ENCODE data around the gene CD1C. TPM values are rescaled to one million over a fixed set of nuclear protein-coding genes. Genes with fewer than 3 reads are reported as not detected.
A peak's percentile ranks its signal among the peaks of the same experiment; 100 is the strongest.
"Not testable (repeated sequence)": the region's sequence is repeated elsewhere in the genome, so short reads cannot be mapped to it uniquely, and the experiment has no call there.

CD1C gene
- total and polyA plus RNA-seq, 5 donors from 2014 or later, result 0.68 TPM; not detected in 4

DNA sequence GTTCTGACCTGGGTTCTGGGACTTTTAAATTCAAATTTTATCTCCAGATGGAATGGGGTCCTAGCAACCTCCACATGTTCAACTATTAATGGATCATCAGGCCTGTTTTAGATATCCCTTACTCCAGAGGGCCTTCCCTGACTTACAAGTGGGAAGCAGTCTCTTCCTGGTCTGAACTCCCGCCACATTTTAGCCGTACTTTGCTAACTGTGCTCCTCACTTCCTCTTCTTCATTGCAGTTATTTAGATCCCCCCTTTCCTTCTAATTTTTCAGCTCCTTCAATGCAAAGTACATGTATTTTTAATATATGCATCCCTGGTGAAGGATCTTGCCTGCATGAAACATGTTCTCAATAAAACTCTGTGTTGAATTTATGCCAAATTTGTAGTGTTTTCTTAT, 31.8 kb upstream of the CD1C start:
- Mint-ChIP-seq H3K27me3 (peaks cover 18% of the 10 kb centered on the region), H3K4me3 (no peak overlapping the region), H3K27ac (no peak overlapping the region), H3K9me3 (no peaks in the 10 kb centered on the region), H3K36me3 (no peaks in the 10 kb centered on the region), H3K4me1 (no peaks in the 10 kb centered on the region)
- Histone ChIP-seq H3K36me3 (ENCODE audit: control insufficient read depth, insufficient read depth, low read length) (no peaks in the 10 kb centered on the region), H3K27ac (ENCODE audit: insufficient read depth, low read length, poor library complexity, severe bottlenecking) (no peak overlapping the region), H3K4me1 (ENCODE audit: control insufficient read depth, insufficient read depth, low read length, poor library complexity, severe bottlenecking) (no peaks in the 10 kb centered on the region), H3K27me3 (ENCODE audit: control insufficient read depth, insufficient read depth, low read length) (peaks cover 9% of the 10 kb centered on the region), H3K4me3 (ENCODE audit: low read depth, low read length) (no peak overlapping the region), H3K9me3 (ENCODE audit: control insufficient read depth in 2 of 2, low read length in 2 of 2) (no peaks in the 10 kb centered on the region)
- ATAC-seq (ENCODE audit: low read depth in 2 of 2) (no peak), DNase-seq (no peak)

DNA sequence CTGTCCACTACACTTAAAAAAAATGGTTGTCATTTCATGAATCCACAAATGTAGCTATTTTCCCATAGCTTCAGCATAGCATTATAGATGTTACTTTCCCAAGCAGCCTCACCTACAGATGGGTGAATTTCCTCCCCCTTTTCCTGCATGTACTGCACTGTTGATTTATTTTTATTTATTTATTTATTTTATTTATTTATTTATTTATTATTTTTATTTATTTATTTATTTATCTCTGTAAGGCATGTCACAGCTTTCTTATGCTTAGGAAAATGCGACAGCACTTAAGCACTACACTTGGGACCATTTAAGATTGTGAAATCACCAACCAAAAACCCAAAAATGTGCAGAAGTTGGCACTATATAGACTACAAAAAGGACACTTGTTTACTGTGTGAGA, 30.6 kb upstream of the CD1C start:
- Mint-ChIP-seq H3K27ac (no peak overlapping the region), H3K4me1 (no peaks in the 10 kb centered on the region), H3K27me3 (peaks cover 18% of the 10 kb centered on the region), H3K9me3 (no peaks in the 10 kb centered on the region), H3K4me3 (no peak overlapping the region), H3K36me3 (no peaks in the 10 kb centered on the region)
- H3K27ac ChIP-seq (ENCODE audit: insufficient read depth, low read length, poor library complexity, severe bottlenecking), result no peak overlapping the region
- DNase-seq (no peak), ATAC-seq (ENCODE audit: low read depth in 2 of 2) (no peak)
- H3K27me3 ChIP-seq (ENCODE audit: control insufficient read depth, insufficient read depth, low read length), result peaks cover 9% of the 10 kb centered on the region
- H3K4me3 ChIP-seq (ENCODE audit: low read depth, low read length), result no peak overlapping the region
- H3K9me3 ChIP-seq (ENCODE audit: control insufficient read depth in 2 of 2, low read length in 2 of 2), result no peaks in the 10 kb centered on the region
- no peaks in the 10 kb centered on the region for H3K4me1 ChIP-seq (ENCODE audit: control insufficient read depth, insufficient read depth, low read length, poor library complexity, severe bottlenecking)
- H3K36me3 ChIP-seq (ENCODE audit: control insufficient read depth, insufficient read depth, low read length), result no peaks in the 10 kb centered on the region

DNA sequence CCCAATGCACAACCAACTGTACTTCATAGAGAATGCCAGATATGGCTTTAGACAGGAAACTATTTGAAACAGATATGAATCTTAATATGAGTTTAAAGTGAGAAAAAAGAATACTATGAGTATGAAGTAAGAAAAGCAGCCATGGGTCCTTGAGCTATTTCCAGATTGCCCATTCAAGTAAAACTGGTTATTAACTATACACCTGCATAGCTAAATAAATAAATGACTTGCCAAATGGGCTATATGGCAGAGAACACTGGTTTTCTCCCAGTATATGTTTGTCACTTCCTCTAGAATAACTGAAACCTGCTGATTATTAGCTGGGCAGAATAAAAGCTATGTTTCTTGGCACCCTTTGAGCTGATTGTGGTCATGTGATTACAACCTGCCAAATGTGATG, 17.0 kb upstream of the CD1C start:
- Mint-ChIP-seq H3K27me3 (no peaks in the 10 kb centered on the region), H3K36me3 (no peaks in the 10 kb centered on the region), H3K4me3 (no peak overlapping the region), H3K9me3 (peaks cover 0 to 5% (median 0%) of the 10 kb centered on the region in 7 donors), H3K27ac (no peak overlapping the region), H3K4me1 (peaks cover 0 to 5% (median 0%) of the 10 kb centered on the region in 4 donors)
- DNase-seq (no peak), ATAC-seq (ENCODE audit: low read depth in 2 of 2) (no peak)
- Histone ChIP-seq H3K36me3 (ENCODE audit: control insufficient read depth, insufficient read depth, low read length) (no peaks in the 10 kb centered on the region), H3K4me3 (ENCODE audit: low read depth, low read length) (no peak overlapping the region), H3K27ac (ENCODE audit: insufficient read depth, low read length, poor library complexity, severe bottlenecking) (no peak overlapping the region), H3K9me3 (ENCODE audit: control insufficient read depth in 2 of 2, low read length in 2 of 2) (no peaks in the 10 kb centered on the region), H3K27me3 (ENCODE audit: control insufficient read depth, insufficient read depth, low read length) (no peaks in the 10 kb centered on the region), H3K4me1 (ENCODE audit: control insufficient read depth, insufficient read depth, low read length, poor library complexity, severe bottlenecking) (no peaks in the 10 kb centered on the region)

DNA sequence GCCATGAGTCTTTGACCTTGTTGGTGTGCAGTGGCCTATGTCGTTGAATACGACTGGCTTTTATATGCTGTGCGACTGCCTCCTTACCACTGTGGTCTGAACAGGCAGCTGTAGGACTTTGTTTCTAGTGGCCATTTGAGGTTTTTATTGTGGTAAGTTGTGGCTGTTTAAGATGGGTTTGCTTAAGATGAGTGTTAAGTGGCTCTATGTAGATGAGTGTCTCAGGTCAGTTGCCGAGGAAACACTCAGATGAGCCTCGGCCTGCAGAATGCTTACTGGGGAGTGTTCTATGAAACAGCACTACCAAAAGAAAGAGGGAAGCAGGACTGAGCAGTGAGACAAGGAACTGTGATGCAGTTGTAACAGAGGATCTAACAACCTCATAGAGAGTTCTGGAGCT, 14.9 kb upstream of the CD1C start:
- ATAC-seq (ENCODE audit: low read depth in 2 of 2) (no peak), DNase-seq (no peak)
- no peaks in the 10 kb centered on the region for H3K36me3 ChIP-seq (ENCODE audit: control insufficient read depth, insufficient read depth, low read length)
- no peaks in the 10 kb centered on the region for H3K4me1 ChIP-seq (ENCODE audit: control insufficient read depth, insufficient read depth, low read length, poor library complexity, severe bottlenecking)
- no peak overlapping the region for H3K4me3 ChIP-seq (ENCODE audit: low read depth, low read length)
- H3K9me3 ChIP-seq (ENCODE audit: control insufficient read depth in 2 of 2, low read length in 2 of 2), result no peaks in the 10 kb centered on the region
- H3K27me3 Mint-ChIP-seq, result no peaks in the 10 kb centered on the region
- no peak overlapping the region for H3K27ac ChIP-seq (ENCODE audit: insufficient read depth, low read length, poor library complexity, severe bottlenecking)
- H3K27me3 ChIP-seq (ENCODE audit: control insufficient read depth, insufficient read depth, low read length), result no peaks in the 10 kb centered on the region
- H3K9me3 Mint-ChIP-seq, result peaks cover 0 to 11% (median 0%) of the 10 kb centered on the region in 7 donors
- H3K27ac Mint-ChIP-seq, result no peak overlapping the region
- no peaks in the 10 kb centered on the region for H3K36me3 Mint-ChIP-seq
- H3K4me1 Mint-ChIP-seq, result peaks cover 0 to 5% (median 0%) of the 10 kb centered on the region in 4 donors
- no peak overlapping the region for H3K4me3 Mint-ChIP-seq

DNA sequence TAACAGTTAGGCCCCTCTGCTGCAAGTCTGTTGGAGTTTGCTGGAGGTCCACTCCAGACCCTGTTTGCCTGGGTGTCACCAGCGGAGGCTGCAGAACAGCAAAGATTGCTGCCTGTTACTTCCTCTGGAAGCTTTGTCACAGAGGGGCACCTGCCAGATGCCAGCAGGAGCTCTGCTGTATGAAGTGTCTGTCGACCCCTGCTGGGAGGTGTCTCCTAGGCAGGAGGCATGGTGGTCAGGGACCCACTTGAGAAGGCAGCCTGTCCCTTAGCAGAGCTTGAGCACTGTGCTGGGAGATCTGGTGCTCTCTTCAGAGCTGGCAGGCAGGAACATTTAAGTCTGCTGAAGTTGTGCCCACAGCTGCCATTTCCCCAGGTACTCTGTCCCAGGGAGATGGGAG, 7.3 kb upstream of the CD1C start:
- not testable (repeated sequence) for DNase-seq; H3K4me1 ChIP-seq (ENCODE audit: control insufficient read depth, insufficient read depth, low read length, poor library complexity, severe bottlenecking); H3K4me1 Mint-ChIP-seq; H3K4me3 ChIP-seq (ENCODE audit: low read depth, low read length); H3K27me3 Mint-ChIP-seq; H3K36me3 ChIP-seq (ENCODE audit: control insufficient read depth, insufficient read depth, low read length); H3K27ac ChIP-seq (ENCODE audit: insufficient read depth, low read length, poor library complexity, severe bottlenecking); H3K27ac Mint-ChIP-seq; ATAC-seq (ENCODE audit: low read depth in 2 of 2); H3K4me3 Mint-ChIP-seq; H3K36me3 Mint-ChIP-seq; H3K9me3 ChIP-seq (ENCODE audit: control insufficient read depth in 2 of 2, low read length in 2 of 2)
- H3K27me3 ChIP-seq (ENCODE audit: control insufficient read depth, insufficient read depth, low read length), result peaks cover 14% of the 10 kb centered on the region
- peaks cover 0 to 19% (median 4%) of the 10 kb centered on the region in 7 donors for H3K9me3 Mint-ChIP-seq

DNA sequence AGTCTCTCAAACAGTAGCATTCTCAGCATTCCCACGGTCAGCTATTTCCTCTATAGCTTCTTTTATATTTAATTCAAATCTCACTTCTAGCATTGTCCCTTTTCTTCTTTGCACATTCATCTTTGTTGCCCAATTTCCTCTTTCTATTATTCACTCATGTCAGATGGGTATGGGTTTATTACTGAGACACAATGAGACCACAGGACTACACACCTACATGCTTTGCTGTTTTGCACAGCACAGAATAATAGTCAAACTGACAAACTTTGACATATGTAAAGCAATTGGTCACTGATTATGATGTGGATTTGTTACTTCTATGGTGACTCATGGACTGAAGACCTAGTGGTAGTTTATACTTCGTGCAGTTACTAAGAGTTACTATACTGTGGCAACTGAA, 5.8 kb upstream of the CD1C start:
- ATAC-seq (ENCODE audit: low read depth in 2 of 2), result peak; percentile 28 to 35
- H3K9me3 Mint-ChIP-seq, result peaks cover 0 to 13% (median 4%) of the 10 kb centered on the region in 7 donors
- no peaks in the 10 kb centered on the region for H3K27me3 Mint-ChIP-seq

DNA sequence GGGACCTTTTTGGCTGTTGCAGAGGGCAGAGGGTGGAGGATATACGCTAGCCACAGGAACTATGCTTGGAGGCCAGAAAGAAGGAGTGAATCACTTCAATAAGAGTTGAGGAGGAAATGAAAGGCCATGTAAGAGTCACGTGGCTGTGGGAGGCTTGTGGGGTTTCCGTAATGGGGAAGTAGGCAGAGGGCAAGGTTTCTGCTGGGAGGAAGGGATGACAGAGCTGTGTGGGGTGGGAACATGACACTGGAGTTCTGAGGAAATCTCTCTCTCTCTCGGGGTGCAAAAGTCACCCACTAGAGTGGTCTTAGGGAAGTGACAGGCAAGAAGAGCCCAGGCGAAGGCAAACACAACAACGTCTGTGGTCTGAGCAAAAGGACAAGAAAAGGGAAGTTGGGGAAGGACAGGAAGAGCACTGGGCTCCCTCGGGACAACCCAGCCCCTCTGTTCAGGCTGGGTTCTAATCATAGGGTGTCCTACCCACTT, 3.9 kb upstream of the CD1C start:
- no peak for DNase-seq
- ATAC-seq (ENCODE audit: low read depth in 2 of 2), result peak; percentile 41 to 53
- H3K27me3 ChIP-seq (ENCODE audit: control insufficient read depth, insufficient read depth, low read length), result peaks cover 24% of the 10 kb centered on the region
- no peak overlapping the region for H3K27ac ChIP-seq (ENCODE audit: insufficient read depth, low read length, poor library complexity, severe bottlenecking)
- no peaks in the 10 kb centered on the region for H3K4me1 ChIP-seq (ENCODE audit: control insufficient read depth, insufficient read depth, low read length, poor library complexity, severe bottlenecking)
- Mint-ChIP-seq H3K4me3 (no peak overlapping the region), H3K9me3 (peaks cover 0 to 13% (median 4%) of the 10 kb centered on the region in 7 donors), H3K27me3 (no peaks in the 10 kb centered on the region), H3K36me3 (no peaks in the 10 kb centered on the region), H3K4me1 (peaks cover 0 to 5% (median 1%) of the 10 kb centered on the region in 4 donors), H3K27ac (peak overlapping the region in 1 of 3 donors; percentile 27)
- H3K4me3 ChIP-seq (ENCODE audit: low read depth, low read length), result no peak overlapping the region
- H3K9me3 ChIP-seq (ENCODE audit: control insufficient read depth in 2 of 2, low read length in 2 of 2), result no peaks in the 10 kb centered on the region
- H3K36me3 ChIP-seq (ENCODE audit: control insufficient read depth, insufficient read depth, low read length), result no peaks in the 10 kb centered on the region

More for the DNA sequence above, 5.8 kb upstream of the CD1C start:
- DNase-seq, result no peak
- Histone ChIP-seq H3K27me3 (ENCODE audit: control insufficient read depth, insufficient read depth, low read length) (peaks cover 20% of the 10 kb centered on the region), H3K4me3 (ENCODE audit: low read depth, low read length) (no peak overlapping the region), H3K27ac (ENCODE audit: insufficient read depth, low read length, poor library complexity, severe bottlenecking) (no peak overlapping the region), H3K36me3 (ENCODE audit: control insufficient read depth, insufficient read depth, low read length) (no peaks in the 10 kb centered on the region), H3K9me3 (ENCODE audit: control insufficient read depth in 2 of 2, low read length in 2 of 2) (no peaks in the 10 kb centered on the region), H3K4me1 (ENCODE audit: control insufficient read depth, insufficient read depth, low read length, poor library complexity, severe bottlenecking) (no peaks in the 10 kb centered on the region)
- no peaks in the 10 kb centered on the region for H3K36me3 Mint-ChIP-seq
- H3K27ac Mint-ChIP-seq, result peak overlapping the region in 1 of 3 donors; percentile 5
- peaks cover 0 to 5% (median 1%) of the 10 kb centered on the region in 4 donors for H3K4me1 Mint-ChIP-seq
- no peak overlapping the region for H3K4me3 Mint-ChIP-seq

DNA sequence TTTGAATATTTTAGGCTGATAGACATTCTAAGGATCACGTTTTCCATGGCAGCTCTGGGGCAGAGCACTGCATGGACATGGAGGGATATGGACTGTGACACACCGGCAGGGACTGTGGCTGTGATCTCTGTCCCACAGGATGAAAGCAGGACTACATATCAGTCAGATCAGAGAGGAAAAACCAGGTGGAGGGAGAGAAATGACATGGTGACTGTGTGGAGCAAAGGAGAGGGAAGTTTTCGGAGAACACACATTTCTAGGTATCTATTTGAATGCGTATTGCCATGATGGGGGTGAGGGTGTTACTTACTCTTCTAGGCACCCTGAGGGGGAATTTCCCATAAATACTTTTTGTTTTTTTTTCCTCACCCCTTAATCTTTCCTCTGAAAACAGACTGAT, 3.2 kb upstream of the CD1C start:
- peaks cover 0 to 6% (median 3%) of the 10 kb centered on the region in 7 donors for H3K9me3 Mint-ChIP-seq
- H3K4me1 Mint-ChIP-seq, result peaks cover 0 to 5% (median 1%) of the 10 kb centered on the region in 4 donors
- no peak overlapping the region for H3K4me3 Mint-ChIP-seq
- Histone ChIP-seq H3K9me3 (ENCODE audit: control insufficient read depth in 2 of 2, low read length in 2 of 2) (no peaks in the 10 kb centered on the region), H3K36me3 (ENCODE audit: control insufficient read depth, insufficient read depth, low read length) (no peaks in the 10 kb centered on the region), H3K4me3 (ENCODE audit: low read depth, low read length) (no peak overlapping the region), H3K4me1 (ENCODE audit: control insufficient read depth, insufficient read depth, low read length, poor library complexity, severe bottlenecking) (no peaks in the 10 kb centered on the region), H3K27ac (ENCODE audit: insufficient read depth, low read length, poor library complexity, severe bottlenecking) (no peak overlapping the region), H3K27me3 (ENCODE audit: control insufficient read depth, insufficient read depth, low read length) (peaks cover 24% of the 10 kb centered on the region)
- ATAC-seq (ENCODE audit: low read depth in 2 of 2) (no peak), DNase-seq (no peak)
- H3K36me3 Mint-ChIP-seq, result no peaks in the 10 kb centered on the region
- no peak overlapping the region for H3K27ac Mint-ChIP-seq
- no peaks in the 10 kb centered on the region for H3K27me3 Mint-ChIP-seq
